CD4-positive, alpha-beta T cell (primary cell): ENCODE results near the gene LIG4. TPM values are rescaled to one million over a fixed set of nuclear protein-coding genes. Genes with fewer than 3 reads are reported as not detected.

Experiments
- ATAC-seq: fragments of 200-7000 bp; cut with Tn5 transposase; one replicate; pipeline ENCODE4 v1.10.0; 2022; ENCODE audit warnings: mild to moderate bottlenecking; ENCODE audit not compliant: poor library complexity
- CTCF ChIA-PET: fragments of 350-600 bp; sonication (Branson Sonifier 250); formaldehyde crosslinking; loops from one replicate; lab custom pipeline; 2021; ENCODE audit warnings: antibody characterized with exemption, inconsistent platforms; lab: Charles Lee
- POLR2A ChIA-PET: fragments of 350-600 bp; sonication (Branson Sonifier 250); formaldehyde crosslinking; loops from one replicate; lab custom pipeline; 2021; ENCODE audit warnings: antibody characterized with exemption, inconsistent platforms; lab: Charles Lee
- DNase-seq, 14 experiments: peaks; one replicate each; pipeline ENCODE4 v3.0.0-alpha.2; 2013 to 2020; ENCODE audit warnings: mixed read lengths in 2 of 14
- H3K27ac ChIP-seq, 2 donors: one replicate each; pipeline versions ENCODE4 v1.5.1 to v1.7.0; 2013; ENCODE audit warnings: low read length in 2 of 2, low read depth in 1 of 2, mild to moderate bottlenecking in 1 of 2
- H3K27me3 ChIP-seq, 2 experiments: 1 replicate in 1 of 2; 2 replicates in 1 of 2; pipeline versions ENCODE4 v1.6.1 to v1.7.0; 2013; ENCODE audit warnings: low read length in 2 of 2, control low read depth in 1 of 2, mild to moderate bottlenecking in 1 of 2, moderate library complexity in 1 of 2; ENCODE audit not compliant: insufficient read depth in 2 of 2, control insufficient read depth in 1 of 2
- H3K36me3 ChIP-seq: one replicate; pipeline ENCODE4 v1.6.1; 2013; ENCODE audit warnings: low read length, control low read depth; ENCODE audit not compliant: insufficient read depth
- H3K4me1 ChIP-seq: one replicate; pipeline ENCODE4 v1.6.1; 2013; ENCODE audit warnings: low read length, control low read depth; ENCODE audit not compliant: insufficient read depth
- H3K4me3 ChIP-seq: one replicate; pipeline ENCODE4 v1.5.1; 2013; ENCODE audit warnings: mild to moderate bottlenecking, low read length, moderate library complexity
- H3K9me3 ChIP-seq, 2 experiments: 1 replicate in 1 of 2; 2 replicates in 1 of 2; pipeline versions ENCODE4 v1.6.1 to v1.7.0; 2013; ENCODE audit warnings: low read length in 2 of 2, mild to moderate bottlenecking in 2 of 2, control low read depth in 1 of 2, moderate library complexity in 1 of 2; ENCODE audit not compliant: control insufficient read depth in 1 of 2, insufficient read depth in 1 of 2
- H3K27ac Mint-ChIP-seq: one replicate; pipeline ENCODE4 v1.8.0; 2020; ENCODE audit warnings: mixed read lengths
- H3K27me3 Mint-ChIP-seq: one replicate; pipeline ENCODE4 v1.8.0; 2021; ENCODE audit warnings: mixed read lengths
- H3K36me3 Mint-ChIP-seq: one replicate; pipeline ENCODE4 v1.8.0; 2021; ENCODE audit warnings: low read depth, mixed read lengths
- H3K4me1 Mint-ChIP-seq: one replicate; pipeline ENCODE4 v1.8.0; 2021; ENCODE audit warnings: low read depth, mixed read lengths
- H3K4me3 Mint-ChIP-seq: one replicate; pipeline ENCODE4 v1.8.0; 2020; ENCODE audit warnings: mild to moderate bottlenecking, mixed read lengths
- H3K9me3 Mint-ChIP-seq: one replicate; pipeline ENCODE4 v1.8.0; 2020; ENCODE audit warnings: mixed read lengths
- CTCF ChIP-seq: fragments of 200-600 bp; IDR thresholded peaks from one replicate; pipeline ENCODE4 v1.8.0; 2022; ENCODE audit warnings: antibody characterized with exemption, mild to moderate bottlenecking
- intact Hi-C, 2 experiments: fragments of 100-400 bp; cut with DNase I in 1 of 2; cut with micrococcal nuclease in 1 of 2; formaldehyde crosslinking; loops; one replicate each; pipeline versions ENCODE4 v1.15.1 to v1.9.0; 2023 to 2025; cut with DNase I, micrococcal nuclease
- total RNA-seq, 174 experiments: library from RNA in 2 of 174; stranded (reverse) in 2 of 174; gene quantifications; one replicate each; pipeline ENCODE4 v1.2.3 and lab custom pipeline; 2021 to 2026

LIG4 gene
- total RNA-seq, 2 experiments from 2014 or later = 1.5 to 1.6 TPM

- no peaks in the 10 kb centered on the region for H3K4me1 Mint-ChIP-seq
- no peaks in the 10 kb centered on the region for H3K27me3 ChIP-seq
- peaks cover 9% of the 10 kb centered on the region for H3K27me3 Mint-ChIP-seq
- ATAC-seq = no peak
- peaks cover 22% of the 10 kb centered on the region for H3K9me3 Mint-ChIP-seq
- H3K4me3 Mint-ChIP-seq = no peak overlapping the region
- intact Hi-C loops = no loop called here
- no peaks in the 10 kb centered on the region for H3K36me3 Mint-ChIP-seq
- no peak overlapping the region for H3K4me3 ChIP-seq
- no peak overlapping the region for H3K27ac Mint-ChIP-seq
- no peak overlapping the region for H3K27ac ChIP-seq
- ChIA-PET CTCF (no interaction called here), POLR2A (no interaction called here)
- H3K36me3 ChIP-seq = no peaks in the 10 kb centered on the region
- no peak for DNase-seq
- H3K9me3 ChIP-seq = peaks cover 5 to 8% of the 10 kb centered on the region in 2 experiments
- no peak for TF ChIP-seq CTCF
- H3K4me1 ChIP-seq = no peaks in the 10 kb centered on the region
Measured at GRCh38 chr13:108168929-108169328, 46.4 kb downstream of the LIG4 start.

GRCh38 chr13:108166078-108166477 is 49.3 kb downstream of the LIG4 start:
- intact Hi-C loops = no loop called here
- Mint-ChIP-seq H3K4me3 (no peak overlapping the region), H3K9me3 (peaks cover 7% of the 10 kb centered on the region), H3K27me3 (peaks cover 15% of the 10 kb centered on the region), H3K27ac (no peak overlapping the region), H3K4me1 (no peaks in the 10 kb centered on the region), H3K36me3 (no peaks in the 10 kb centered on the region)
- Histone ChIP-seq H3K4me3 (no peak overlapping the region), H3K9me3 (peaks cover 5 to 8% of the 10 kb centered on the region in 2 experiments), H3K36me3 (no peaks in the 10 kb centered on the region), H3K4me1 (no peaks in the 10 kb centered on the region), H3K27ac (no peak overlapping the region), H3K27me3 (no peaks in the 10 kb centered on the region)
- DNase-seq (no peak), ATAC-seq (no peak)
- TF ChIP-seq CTCF = no peak
- CTCF ChIA-PET = no interaction called here
- POLR2A ChIA-PET = no interaction called here

GRCh38 chr13:108158746-108159145 is 56.6 kb downstream of the LIG4 start:
- peaks cover 37% of the 10 kb centered on the region for H3K27me3 Mint-ChIP-seq
- Histone ChIP-seq H3K36me3 (no peaks in the 10 kb centered on the region), H3K4me1 (no peaks in the 10 kb centered on the region), H3K9me3 (no peaks in the 10 kb centered on the region), H3K4me3 (no peak overlapping the region), H3K27ac (no peak overlapping the region), H3K27me3 (no peaks in the 10 kb centered on the region)
- H3K27ac Mint-ChIP-seq = no peak overlapping the region
- ATAC-seq (no peak), DNase-seq (no peak)
- H3K4me3 Mint-ChIP-seq = no peak overlapping the region
- no peak for TF ChIP-seq CTCF
- no peaks in the 10 kb centered on the region for H3K9me3 Mint-ChIP-seq
- ChIA-PET POLR2A (no interaction called here), CTCF (interaction anchor here (1.2 kb wide), 1 partner anchor 953 kb away, joined by 3 read pairs; no protein-coding TSS in a partner anchor)
- intact Hi-C loops = loop anchor here in 1 of 2 experiments (10.0 kb wide), 1 partner anchor 784 kb away; no protein-coding TSS in a partner anchor
- no peaks in the 10 kb centered on the region for H3K36me3 Mint-ChIP-seq
- H3K4me1 Mint-ChIP-seq = no peaks in the 10 kb centered on the region

Other genes with a start within 250 kb of the LIG4 start
- 10 to 100 TPM; 18.0 to 18.6 TPM for gene ABHD13, start 2.9 kb upstream of the LIG4 start, total RNA-seq
- gene TNFSF13B, start 54.2 kb upstream of the LIG4 start, total RNA-seq = 1 to 10 TPM; 1.6 to 1.8 TPM